OCI-LY1 (cell line): ENCODE data around the gene SH2B2.

Experiments used
- H2AFZ ChIP-seq: fragments of 200-600 bp; sonication (generic), shearing (Covaris generic); 2 replicates; pipeline ENCODE4 v1.6.0; 2014; ENCODE audit warnings: antibody characterized with exemption, mild to moderate bottlenecking, low read length
- H3F3A ChIP-seq: fragments of 200-600 bp; sonication (generic), shearing (Covaris generic); 2 replicates; pipeline ENCODE4 v1.6.0; 2014; ENCODE audit warnings: mild to moderate bottlenecking, antibody characterized with exemption, low read length, moderate library complexity; ENCODE audit not compliant: insufficient read depth
- H3K27ac ChIP-seq: fragments of 200-600 bp; sonication (generic); 2 replicates; pipeline ENCODE4 v1.5.1; 2014; ENCODE audit warnings: low read length, mixed run types, mild to moderate bottlenecking, low read depth; ENCODE audit not compliant: poor library complexity, severe bottlenecking
- H3K27me3 ChIP-seq: fragments of 200-600 bp; sonication (generic); 2 replicates; pipeline ENCODE4 v1.6.0; 2014; ENCODE audit warnings: antibody characterized with exemption, mild to moderate bottlenecking, low read length, moderate library complexity; ENCODE audit not compliant: insufficient read depth
- H3K36me3 ChIP-seq: fragments of 200-600 bp; sonication (generic); 2 replicates; pipeline ENCODE4 v1.6.1; 2014; ENCODE audit warnings: mild to moderate bottlenecking, antibody characterized with exemption, low read length, moderate library complexity, mixed read lengths; ENCODE audit not compliant: insufficient read depth
- H3K4me1 ChIP-seq: fragments of 200-600 bp; sonication (generic); 2 replicates; pipeline ENCODE4 v1.5.1; 2014; ENCODE audit warnings: mild to moderate bottlenecking, low read length, moderate library complexity; ENCODE audit not compliant: insufficient read depth, severe bottlenecking
- H3K4me2 ChIP-seq: fragments of 200-600 bp; sonication (generic), shearing (Covaris generic); 2 replicates; pipeline ENCODE4 v1.6.1; 2014; ENCODE audit warnings: low read length
- H3K4me3 ChIP-seq: fragments of 200-600 bp; sonication (generic); 2 replicates; pipeline ENCODE4 v1.5.1; 2014; ENCODE audit warnings: low read length, low read depth, mild to moderate bottlenecking, mixed read lengths; ENCODE audit not compliant: poor library complexity, severe bottlenecking
- H3K79me2 ChIP-seq: fragments of 200-600 bp; shearing (Covaris generic); 2 replicates; pipeline ENCODE4 v1.6.1; 2016; ENCODE audit warnings: mixed run types, low read length, mixed read lengths; ENCODE audit not compliant: insufficient read depth
- H3K9ac ChIP-seq: fragments of 200-600 bp; sonication (generic), shearing (Covaris generic); 2 replicates; pipeline ENCODE4 v1.6.1; 2014; ENCODE audit warnings: mild to moderate bottlenecking, low read length, mixed read lengths
- H3K9me2 ChIP-seq: fragments of 200-600 bp; sonication (generic), shearing (Covaris generic); 2 replicates; pipeline ENCODE4 v1.6.1; 2014; ENCODE audit warnings: low read depth, mild to moderate bottlenecking, low read length, mixed read lengths
- H3K9me3 ChIP-seq: fragments of 200-600 bp; shearing (Covaris generic); 2 replicates; pipeline ENCODE4 v1.6.1; 2014; ENCODE audit warnings: low read length, mixed read lengths
- H4K20me1 ChIP-seq: fragments of 200-600 bp; sonication (generic), shearing (Covaris generic); 2 replicates; pipeline ENCODE4 v1.6.0; 2016; ENCODE audit warnings: mild to moderate bottlenecking, low read length; ENCODE audit not compliant: insufficient read depth
- EZH2 ChIP-seq: fragments of 200-600 bp; sonication (generic), shearing (Covaris generic); IDR thresholded peaks from 2 replicates; pipeline ENCODE4 v1.8.0; 2017; ENCODE audit warnings: borderline replicate concordance, mixed run types, mild to moderate bottlenecking, antibody characterized with exemption, low read length, moderate library complexity, mixed read lengths
- TF ChIP-seq, protein P1 (sequence below): fragments of 200-600 bp; sonication (generic), shearing (Covaris generic); IDR thresholded peaks from 2 replicates; pipeline ENCODE4 v1.5.1; 2017; ENCODE audit warnings: mild to moderate bottlenecking, antibody characterized with exemption, low read length, moderate library complexity, mixed read lengths

Gene SH2B2

GRCh38 chr7:102282465-102283362 is 4.0 kb upstream of the SH2B2 start:
- Histone ChIP-seq H3K4me2 (no peak overlapping the region), H2AFZ (no peak overlapping the region)

DNA sequence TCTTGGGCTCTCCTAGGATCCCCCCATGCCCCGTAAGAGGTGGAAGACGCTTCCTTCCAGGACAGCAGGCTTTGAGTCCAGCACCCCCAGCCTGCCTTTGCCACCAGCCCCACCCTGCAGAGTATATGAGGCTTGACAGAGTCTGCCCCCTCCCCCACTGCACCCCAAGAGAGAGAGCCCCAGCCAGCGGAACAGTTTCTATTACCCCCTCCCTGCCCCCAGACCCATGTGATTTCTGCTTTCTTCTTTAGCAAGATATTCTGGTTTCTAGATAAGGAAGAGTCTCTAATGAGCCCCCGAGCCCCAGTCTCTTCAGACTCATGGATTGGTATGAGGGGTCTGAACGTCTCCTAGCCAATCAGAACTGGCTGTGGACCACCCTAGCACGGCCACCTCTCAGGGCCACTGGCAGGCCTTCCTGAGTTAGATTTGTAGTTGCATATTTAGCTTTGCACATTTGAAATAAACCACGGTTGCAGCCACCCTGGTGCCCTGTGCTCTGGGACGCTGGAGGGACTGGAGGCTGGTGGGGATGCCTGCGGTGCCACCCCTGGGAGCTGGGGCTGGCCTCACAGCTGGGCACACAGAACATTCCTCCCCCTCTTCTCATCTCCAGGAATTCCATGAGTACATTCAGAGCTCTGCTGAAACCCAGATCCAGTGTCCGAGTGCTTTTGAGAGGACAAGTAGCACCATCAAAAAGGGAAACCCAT is 3.0 kb upstream of the SH2B2 start:
- H4K20me1 ChIP-seq: no peaks in the 10 kb centered on the region
- no peak overlapping the region for H2AFZ ChIP-seq
- TF ChIP-seq, protein P1, sequence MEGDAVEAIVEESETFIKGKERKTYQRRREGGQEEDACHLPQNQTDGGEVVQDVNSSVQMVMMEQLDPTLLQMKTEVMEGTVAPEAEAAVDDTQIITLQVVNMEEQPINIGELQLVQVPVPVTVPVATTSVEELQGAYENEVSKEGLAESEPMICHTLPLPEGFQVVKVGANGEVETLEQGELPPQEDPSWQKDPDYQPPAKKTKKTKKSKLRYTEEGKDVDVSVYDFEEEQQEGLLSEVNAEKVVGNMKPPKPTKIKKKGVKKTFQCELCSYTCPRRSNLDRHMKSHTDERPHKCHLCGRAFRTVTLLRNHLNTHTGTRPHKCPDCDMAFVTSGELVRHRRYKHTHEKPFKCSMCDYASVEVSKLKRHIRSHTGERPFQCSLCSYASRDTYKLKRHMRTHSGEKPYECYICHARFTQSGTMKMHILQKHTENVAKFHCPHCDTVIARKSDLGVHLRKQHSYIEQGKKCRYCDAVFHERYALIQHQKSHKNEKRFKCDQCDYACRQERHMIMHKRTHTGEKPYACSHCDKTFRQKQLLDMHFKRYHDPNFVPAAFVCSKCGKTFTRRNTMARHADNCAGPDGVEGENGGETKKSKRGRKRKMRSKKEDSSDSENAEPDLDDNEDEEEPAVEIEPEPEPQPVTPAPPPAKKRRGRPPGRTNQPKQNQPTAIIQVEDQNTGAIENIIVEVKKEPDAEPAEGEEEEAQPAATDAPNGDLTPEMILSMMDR: no peak
- TF ChIP-seq EZH2: no peak
- no peak overlapping the region for H3K9ac ChIP-seq
- peaks cover 5% of the 10 kb centered on the region; the same call in 1 of the 2 replicates for H3K27me3 ChIP-seq
- H3K9me2 ChIP-seq: no peaks in the 10 kb centered on the region
- H3F3A ChIP-seq: peaks cover 3% of the 10 kb centered on the region; the same call in 1 of the 2 replicates
- H3K4me2 ChIP-seq: no peak overlapping the region
- H3K9me3 ChIP-seq: no peaks in the 10 kb centered on the region
- H3K4me1 ChIP-seq: peaks cover 49% of the 10 kb centered on the region
- H3K4me3 ChIP-seq: no peak overlapping the region
- peaks cover 4% of the 10 kb centered on the region; the same call in 1 of the 2 replicates for H3K36me3 ChIP-seq
- H3K79me2 ChIP-seq: peaks cover 10% of the 10 kb centered on the region
- no peak overlapping the region for H3K27ac ChIP-seq

More at GRCh38 chr7:102282465-102283362, 4.0 kb upstream of the SH2B2 start:
- Histone ChIP-seq H3K4me3 (no peak overlapping the region), H3K27me3 (peaks cover 5% of the 10 kb centered on the region; the same call in 1 of the 2 replicates), H3K27ac (no peak overlapping the region), H3K36me3 (peaks cover under 1% of the 10 kb centered on the region; the same call in 1 of the 2 replicates), H4K20me1 (no peaks in the 10 kb centered on the region), H3K9ac (no peak overlapping the region), H3K79me2 (peaks cover under 1% of the 10 kb centered on the region; the same call in 1 of the 2 replicates), H3K9me2 (no peaks in the 10 kb centered on the region), H3F3A (no peaks in the 10 kb centered on the region), H3K9me3 (no peaks in the 10 kb centered on the region), H3K4me1 (peaks cover 41% of the 10 kb centered on the region)
- no peak for TF ChIP-seq EZH2
- TF ChIP-seq, protein P1: no peak

- TF ChIP-seq, protein P1: no peak
- no peak for TF ChIP-seq EZH2
- Histone ChIP-seq H4K20me1 (no peaks in the 10 kb centered on the region), H3K9me2 (no peaks in the 10 kb centered on the region), H3F3A (peaks cover 6% of the 10 kb centered on the region; the same call in 1 of the 2 replicates), H3K9ac (no peak overlapping the region), H3K27ac (no peak overlapping the region), H3K9me3 (no peaks in the 10 kb centered on the region), H3K27me3 (peaks cover 5% of the 10 kb centered on the region; the same call in 1 of the 2 replicates), H3K4me2 (no peak overlapping the region), H3K4me3 (no peak overlapping the region), H2AFZ (no peak overlapping the region), H3K36me3 (peaks cover 4% of the 10 kb centered on the region; the same call in 1 of the 2 replicates), H3K79me2 (peaks cover 16% of the 10 kb centered on the region), H3K4me1 (peaks cover 49% of the 10 kb centered on the region)
Measured at GRCh38 chr7:102284399-102284798, 2.3 kb upstream of the SH2B2 start.
